ENCODE results near the gene PACRG. TPM values are rescaled to one million over a fixed set of nuclear protein-coding genes. Genes with fewer than 3 reads are reported as not detected.

Gene PACRG
- total and polyA plus RNA-seq, 2 experiments from 2014 or later = 0.17 to 0.68 TPM

DNA sequence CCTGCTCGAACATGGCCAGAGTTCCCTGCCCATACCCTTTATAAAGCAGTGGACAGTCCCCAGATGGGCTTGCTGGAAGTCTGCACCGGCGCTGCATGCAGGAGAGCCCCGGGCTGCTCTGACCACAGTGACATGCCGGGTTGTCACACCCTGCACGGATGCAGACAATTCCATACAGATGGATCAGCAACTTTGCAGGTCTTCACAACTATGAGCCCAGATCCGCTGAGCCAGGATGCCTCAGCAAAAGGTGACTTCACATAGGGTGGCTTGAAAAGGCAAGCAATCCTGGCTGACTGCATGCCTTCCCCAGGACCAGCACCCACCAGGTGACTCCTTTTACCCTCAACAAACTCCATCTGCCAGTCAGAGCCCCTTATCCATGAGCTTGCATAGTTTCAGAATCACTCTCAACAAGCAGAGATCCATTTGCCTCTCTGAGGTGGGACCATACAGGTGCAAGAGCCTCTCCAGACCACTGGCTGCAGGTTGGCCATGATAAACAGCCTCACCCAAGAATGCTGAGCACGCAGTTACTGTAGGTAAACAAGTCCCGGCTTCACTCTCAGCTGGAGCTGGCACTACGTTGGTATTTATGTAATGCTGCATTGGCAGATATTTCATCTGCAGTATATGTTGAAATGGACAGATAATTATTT, 503.7 kb downstream of the PACRG start:
- no peaks in the 10 kb centered on the region for H3K4me1 ChIP-seq (ENCODE audit: insufficient read depth)
- DNase-seq (ENCODE audit: low spot score) (no peak), ATAC-seq (no peak)
- H3K27me3 Mint-ChIP-seq (ENCODE audit: insufficient read depth, low read depth, poor library complexity) = no peaks in the 10 kb centered on the region
- H3K9me3 Mint-ChIP-seq = no peaks in the 10 kb centered on the region
- no peaks in the 10 kb centered on the region for H3K79me2 ChIP-seq (replicated peaks; ENCODE audit: insufficient read depth)
- H4K20me1 ChIP-seq (replicated peaks; ENCODE audit: insufficient read depth) = no peaks in the 10 kb centered on the region
- no peak overlapping the region for H2AFZ ChIP-seq
- H3K36me3 Mint-ChIP-seq (ENCODE audit: low read depth) = no peaks in the 10 kb centered on the region
- no peak overlapping the region for H3K4me2 ChIP-seq
- TF ChIP-seq POLR2AphosphoS5 (IDR thresholded peaks at IDR 0.05; ENCODE audit: low read depth) (no peak), JUNB (IDR thresholded peaks at IDR 0.05; ENCODE audit: unreplicated experiment) (no peak), REST (IDR thresholded peaks at IDR 0.05; ENCODE audit: unreplicated experiment) (no peak)
- TF ChIP-seq, protein P1, sequence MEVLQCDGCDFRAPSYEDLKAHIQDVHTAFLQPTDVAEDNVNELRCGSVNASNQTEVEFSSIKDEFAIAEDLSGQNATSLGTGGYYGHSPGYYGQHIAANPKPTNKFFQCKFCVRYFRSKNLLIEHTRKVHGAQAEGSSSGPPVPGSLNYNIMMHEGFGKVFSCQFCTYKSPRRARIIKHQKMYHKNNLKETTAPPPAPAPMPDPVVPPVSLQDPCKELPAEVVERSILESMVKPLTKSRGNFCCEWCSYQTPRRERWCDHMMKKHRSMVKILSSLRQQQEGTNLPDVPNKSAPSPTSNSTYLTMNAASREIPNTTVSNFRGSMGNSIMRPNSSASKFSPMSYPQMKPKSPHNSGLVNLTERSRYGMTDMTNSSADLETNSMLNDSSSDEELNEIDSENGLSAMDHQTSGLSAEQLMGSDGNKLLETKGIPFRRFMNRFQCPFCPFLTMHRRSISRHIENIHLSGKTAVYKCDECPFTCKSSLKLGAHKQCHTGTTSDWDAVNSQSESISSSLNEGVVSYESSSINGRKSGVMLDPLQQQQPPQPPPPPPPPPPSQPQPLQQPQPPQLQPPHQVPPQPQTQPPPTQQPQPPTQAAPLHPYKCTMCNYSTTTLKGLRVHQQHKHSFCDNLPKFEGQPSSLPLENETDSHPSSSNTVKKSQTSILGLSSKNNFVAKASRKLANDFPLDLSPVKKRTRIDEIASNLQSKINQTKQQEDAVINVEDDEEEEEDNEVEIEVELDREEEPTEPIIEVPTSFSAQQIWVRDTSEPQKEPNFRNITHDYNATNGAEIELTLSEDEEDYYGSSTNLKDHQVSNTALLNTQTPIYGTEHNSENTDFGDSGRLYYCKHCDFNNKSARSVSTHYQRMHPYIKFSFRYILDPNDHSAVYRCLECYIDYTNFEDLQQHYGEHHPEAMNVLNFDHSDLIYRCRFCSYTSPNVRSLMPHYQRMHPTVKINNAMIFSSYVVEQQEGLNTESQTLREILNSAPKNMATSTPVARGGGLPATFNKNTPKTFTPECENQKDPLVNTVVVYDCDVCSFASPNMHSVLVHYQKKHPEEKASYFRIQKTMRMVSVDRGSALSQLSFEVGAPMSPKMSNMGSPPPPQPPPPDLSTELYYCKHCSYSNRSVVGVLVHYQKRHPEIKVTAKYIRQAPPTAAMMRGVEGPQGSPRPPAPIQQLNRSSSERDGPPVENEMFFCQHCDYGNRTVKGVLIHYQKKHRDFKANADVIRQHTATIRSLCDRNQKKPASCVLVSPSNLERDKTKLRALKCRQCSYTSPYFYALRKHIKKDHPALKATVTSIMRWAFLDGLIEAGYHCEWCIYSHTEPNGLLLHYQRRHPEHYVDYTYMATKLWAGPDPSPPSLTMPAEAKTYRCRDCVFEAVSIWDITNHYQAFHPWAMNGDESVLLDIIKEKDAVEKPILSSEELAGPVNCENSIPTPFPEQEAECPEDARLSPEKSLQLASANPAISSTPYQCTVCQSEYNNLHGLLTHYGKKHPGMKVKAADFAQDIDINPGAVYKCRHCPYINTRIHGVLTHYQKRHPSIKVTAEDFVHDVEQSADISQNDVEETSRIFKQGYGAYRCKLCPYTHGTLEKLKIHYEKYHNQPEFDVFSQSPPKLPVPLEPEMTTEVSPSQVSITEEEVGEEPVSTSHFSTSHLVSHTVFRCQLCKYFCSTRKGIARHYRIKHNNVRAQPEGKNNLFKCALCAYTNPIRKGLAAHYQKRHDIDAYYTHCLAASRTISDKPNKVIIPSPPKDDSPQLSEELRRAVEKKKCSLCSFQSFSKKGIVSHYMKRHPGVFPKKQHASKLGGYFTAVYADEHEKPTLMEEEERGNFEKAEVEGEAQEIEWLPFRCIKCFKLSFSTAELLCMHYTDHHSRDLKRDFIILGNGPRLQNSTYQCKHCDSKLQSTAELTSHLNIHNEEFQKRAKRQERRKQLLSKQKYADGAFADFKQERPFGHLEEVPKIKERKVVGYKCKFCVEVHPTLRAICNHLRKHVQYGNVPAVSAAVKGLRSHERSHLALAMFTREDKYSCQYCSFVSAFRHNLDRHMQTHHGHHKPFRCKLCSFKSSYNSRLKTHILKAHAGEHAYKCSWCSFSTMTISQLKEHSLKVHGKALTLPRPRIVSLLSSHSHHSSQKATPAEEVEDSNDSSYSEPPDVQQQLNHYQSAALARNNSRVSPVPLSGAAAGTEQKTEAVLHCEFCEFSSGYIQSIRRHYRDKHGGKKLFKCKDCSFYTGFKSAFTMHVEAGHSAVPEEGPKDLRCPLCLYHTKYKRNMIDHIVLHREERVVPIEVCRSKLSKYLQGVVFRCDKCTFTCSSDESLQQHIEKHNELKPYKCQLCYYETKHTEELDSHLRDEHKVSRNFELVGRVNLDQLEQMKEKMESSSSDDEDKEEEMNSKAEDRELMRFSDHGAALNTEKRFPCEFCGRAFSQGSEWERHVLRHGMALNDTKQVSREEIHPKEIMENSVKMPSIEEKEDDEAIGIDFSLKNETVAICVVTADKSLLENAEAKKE (CRISPR knock-in tag; IDR thresholded peaks at IDR 0.05) = no peak
- no peak overlapping the region for H3K4me3 Mint-ChIP-seq
- H3K4me1 Mint-ChIP-seq = no peaks in the 10 kb centered on the region; the same call in 2 of the 3 replicates
- no peak overlapping the region for H3K4me3 ChIP-seq
- no peak overlapping the region for H3K27ac Mint-ChIP-seq
- no peaks in the 10 kb centered on the region for H3F3A ChIP-seq (replicated peaks; ENCODE audit: low read depth)
- no peaks in the 10 kb centered on the region for H3K36me3 ChIP-seq (ENCODE audit: insufficient read depth)
- H3K27ac ChIP-seq (ENCODE audit: low read depth) = no peak overlapping the region
- peaks cover 3% of the 10 kb centered on the region; the same call in 1 of the 2 replicates for H3K9me2 ChIP-seq (ENCODE audit: insufficient read depth)
- H3K27me3 ChIP-seq (ENCODE audit: insufficient read depth) = no peaks in the 10 kb centered on the region
